Nephron (organoid): ENCODE data around the gene DPH7.
A peak's percentile ranks its signal among the peaks of the same experiment; 100 is the strongest.

Source experiments
- H3K27ac Mint-ChIP-seq, 3 experiments: 2 replicates each; pipeline ENCODE4 v1.8.0; 2020; ENCODE audit warnings: mixed read lengths in 3 of 3, mild to moderate bottlenecking in 2 of 3, moderate library complexity in 1 of 3
- H3K27me3 Mint-ChIP-seq: 2 replicates; pipeline ENCODE4 v1.8.0; 2021; ENCODE audit warnings: low read depth, mild to moderate bottlenecking, moderate library complexity, mixed read lengths
- H3K36me3 Mint-ChIP-seq: 2 replicates; pipeline ENCODE4 v1.8.0; 2020; ENCODE audit warnings: low read depth, mixed read lengths
- H3K4me1 Mint-ChIP-seq: 2 replicates; pipeline ENCODE4 v1.8.0; 2020; ENCODE audit warnings: mixed read lengths
- H3K4me3 Mint-ChIP-seq, 3 experiments: 2 replicates each; pipeline ENCODE4 v1.8.0; 2020; ENCODE audit warnings: mild to moderate bottlenecking in 3 of 3, mixed read lengths in 3 of 3, moderate library complexity in 2 of 3
- H3K9me3 Mint-ChIP-seq: 2 replicates; pipeline ENCODE4 v1.8.0; 2020; ENCODE audit warnings: mixed read lengths
- CTCF ChIP-seq, 3 experiments: fragments of 200-600 bp; sonication (generic); IDR thresholded peaks; one replicate each; pipeline ENCODE4 v1.5.0; 2021; ENCODE audit warnings: antibody characterized with exemption in 3 of 3; ENCODE audit not compliant: unreplicated experiment in 3 of 3

DPH7 gene

GRCh38 chr9:137607141-137607857 lies 28.6 kb upstream of the DPH7 start:
- no peaks in the 10 kb centered on the region for H3K36me3 Mint-ChIP-seq
- peaks cover 11% of the 10 kb centered on the region for H3K4me1 Mint-ChIP-seq
- peak overlapping the region; percentile 75 to 80 (median 76) for H3K4me3 Mint-ChIP-seq
- H3K27me3 Mint-ChIP-seq: peaks cover 13% of the 10 kb centered on the region
- peak overlapping the region in 1 of 3 experiments; percentile 23 for H3K27ac Mint-ChIP-seq
- TF ChIP-seq CTCF (IDR thresholded peaks at IDR 0.05; ENCODE audit: unreplicated experiment in 3 of 3): no peak
- no peaks in the 10 kb centered on the region for H3K9me3 Mint-ChIP-seq

DNA sequence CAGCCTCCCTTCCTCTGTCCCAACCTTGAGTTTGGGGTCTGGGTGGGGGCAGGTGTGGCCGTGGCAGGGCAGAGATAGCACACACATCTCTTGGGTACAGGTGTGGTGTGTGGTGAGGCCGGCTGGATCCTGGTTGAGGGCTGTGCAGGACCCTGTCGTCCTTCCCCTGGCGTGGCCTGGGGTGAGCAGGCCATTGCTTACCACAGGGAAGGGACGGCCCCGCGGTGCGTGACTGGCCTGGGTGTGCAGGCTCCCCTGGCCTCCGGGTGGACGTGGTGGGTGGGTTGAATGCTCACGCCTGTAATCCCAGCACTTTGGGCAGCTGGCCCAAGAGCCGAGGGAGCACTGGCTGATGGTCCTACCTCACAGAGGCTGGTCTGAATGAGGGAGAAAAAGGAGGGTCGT lies 28.0 kb upstream of the DPH7 start:
- no peak for TF ChIP-seq CTCF (IDR thresholded peaks at IDR 0.05; ENCODE audit: unreplicated experiment in 3 of 3)
- H3K9me3 Mint-ChIP-seq: no peaks in the 10 kb centered on the region
- H3K27me3 Mint-ChIP-seq: peaks cover 13% of the 10 kb centered on the region
- peak overlapping the region; percentile 75 to 80 (median 76) for H3K4me3 Mint-ChIP-seq
- H3K4me1 Mint-ChIP-seq: peaks cover 11% of the 10 kb centered on the region
- H3K36me3 Mint-ChIP-seq: no peaks in the 10 kb centered on the region
- H3K27ac Mint-ChIP-seq: peak overlapping the region in 1 of 3 experiments; percentile 23

GRCh38 chr9:137606005-137606621 lies 27.4 kb upstream of the DPH7 start:
- peaks cover 13% of the 10 kb centered on the region for H3K27me3 Mint-ChIP-seq
- H3K4me1 Mint-ChIP-seq: peaks cover 11% of the 10 kb centered on the region
- no peak overlapping the region for H3K27ac Mint-ChIP-seq
- H3K9me3 Mint-ChIP-seq: no peaks in the 10 kb centered on the region
- peak overlapping the region; percentile 75 to 80 (median 76) for H3K4me3 Mint-ChIP-seq
- no peak for TF ChIP-seq CTCF (IDR thresholded peaks at IDR 0.05; ENCODE audit: unreplicated experiment in 3 of 3)
- H3K36me3 Mint-ChIP-seq: no peaks in the 10 kb centered on the region

DNA sequence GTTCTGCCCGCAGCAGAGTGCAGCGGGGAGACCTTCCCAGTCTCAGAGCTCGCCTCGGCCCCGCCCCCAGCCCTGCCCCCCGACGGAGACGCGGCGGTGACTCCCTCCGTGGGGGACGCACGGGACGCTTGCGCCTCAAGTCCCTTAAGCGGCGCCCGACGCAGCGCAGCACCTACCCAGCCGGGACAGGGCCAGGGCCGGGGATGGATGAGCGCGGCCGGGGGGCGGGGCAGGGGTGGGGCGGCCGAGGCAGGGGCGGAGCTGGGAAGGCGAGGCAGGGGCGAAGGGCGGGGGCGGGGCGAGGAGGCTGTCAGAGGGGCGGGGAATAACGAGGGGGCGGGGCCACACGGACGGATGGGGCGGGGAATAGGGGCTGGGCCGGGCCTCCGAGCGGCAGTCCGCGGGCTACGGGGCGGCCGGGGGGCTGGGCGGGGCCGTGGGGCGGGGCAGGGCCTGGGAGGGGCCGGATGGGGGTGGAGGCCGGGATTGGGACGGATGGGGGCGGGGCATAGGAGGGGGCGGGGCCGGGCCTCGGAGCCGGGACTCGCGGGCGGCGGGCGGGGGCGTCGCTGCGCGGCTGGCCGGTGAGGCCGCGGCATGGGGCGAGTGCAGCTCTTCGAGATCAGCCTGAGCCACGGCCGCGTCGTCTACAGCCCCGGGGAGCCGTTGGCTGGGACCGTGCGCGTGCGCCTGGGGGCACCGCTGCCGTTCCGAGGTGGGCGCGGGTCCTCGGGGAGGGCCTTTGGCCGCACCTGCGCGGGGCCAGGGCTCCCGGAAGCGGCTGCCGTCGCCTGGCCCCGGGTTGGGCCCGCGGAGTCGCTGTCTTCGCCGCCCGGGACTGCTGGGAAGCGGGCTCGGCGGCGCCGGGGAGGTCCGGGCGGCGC lies 26.6 kb upstream of the DPH7 start, which contains the start of gene ARRDC1:
Gene ARRDC1, plus strand, starts transcription at position 566 of the 884 bp plus-strand sequence. Its CDS starts 32 bp downstream, at position 598.
- Mint-ChIP-seq H3K27me3 (peaks cover 13% of the 10 kb centered on the region), H3K27ac (no peak within 1 kb of the TSS), H3K36me3 (no peaks in the 10 kb centered on the region), H3K4me3 (peak within 1 kb of the TSS; percentile 75 to 80 (median 76)), H3K9me3 (no peaks in the 10 kb centered on the region), H3K4me1 (peaks cover 11% of the 10 kb centered on the region)
- no peak for TF ChIP-seq CTCF (IDR thresholded peaks at IDR 0.05; ENCODE audit: unreplicated experiment in 3 of 3)

DNA sequence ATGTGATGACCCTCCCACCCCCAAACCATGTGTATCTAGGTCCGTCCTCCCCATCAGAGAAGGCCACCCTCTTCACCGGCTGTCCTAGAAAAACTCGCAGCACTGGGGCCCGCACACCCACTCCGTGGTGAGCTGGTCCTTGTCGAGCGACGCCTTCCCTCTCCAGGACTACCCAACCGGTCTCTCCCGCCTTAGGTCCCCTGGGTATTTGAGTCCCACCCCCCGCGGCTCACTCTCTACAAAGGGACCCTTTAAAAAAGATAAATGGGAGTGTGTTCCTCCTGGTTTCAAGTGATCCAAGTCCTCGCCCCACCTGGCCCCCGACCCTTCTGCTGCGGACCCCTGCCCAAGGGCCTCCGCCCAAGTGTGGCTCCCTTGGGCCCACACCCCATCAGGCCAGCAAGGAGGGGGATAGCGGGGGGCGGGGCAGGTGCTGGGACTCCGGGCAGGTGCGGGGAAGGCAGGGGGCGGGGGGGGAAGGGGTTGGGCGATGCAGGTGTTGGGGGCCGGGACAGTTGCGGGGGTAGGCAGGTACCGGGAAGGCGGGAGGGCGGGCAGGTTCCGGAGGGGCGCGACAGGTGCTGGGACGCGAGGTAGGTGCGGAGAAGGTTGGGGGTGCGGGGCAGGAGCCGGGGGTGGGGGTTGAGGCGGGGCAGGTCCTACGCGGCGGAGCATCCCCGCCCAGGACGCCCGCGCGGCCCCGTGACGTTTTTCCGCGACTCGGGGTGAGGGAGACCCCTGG lies 25.8 kb upstream of the DPH7 start:
- H3K9me3 Mint-ChIP-seq: no peaks in the 10 kb centered on the region
- H3K27me3 Mint-ChIP-seq: peaks cover 13% of the 10 kb centered on the region
- no peak overlapping the region for H3K27ac Mint-ChIP-seq
- peak overlapping the region; percentile 58 to 74 (median 65) for H3K4me3 Mint-ChIP-seq
- H3K36me3 Mint-ChIP-seq: no peaks in the 10 kb centered on the region
- peaks cover 11% of the 10 kb centered on the region for H3K4me1 Mint-ChIP-seq
- TF ChIP-seq CTCF (IDR thresholded peaks at IDR 0.05; ENCODE audit: unreplicated experiment in 3 of 3): no peak
